HCT116 (cell line): ENCODE measurements around the gene NOL4L. TPM values are rescaled to one million over a fixed set of nuclear protein-coding genes. Genes with fewer than 3 reads are reported as not detected.

Source experiments
- ATAC-seq: fragments of 200-7000 bp; cut with Tn5 transposase; 2 replicates; pipeline ENCODE4 v1.9.1; 2020; ENCODE audit warnings: mild to moderate bottlenecking, moderate library complexity
- BruUV-seq: library from RNA; stranded (reverse); fragments of 400-500 nt; replicated peaks from 2 replicates; lab custom pipeline; 2021; lab: Mats Ljungman, UMichigan
- CTCF ChIA-PET: fragments of 300-600 bp; sonication (Branson Sonifier 250); formaldehyde crosslinking; loops from one replicate; lab custom pipeline; 2021; ENCODE audit warnings: antibody characterized with exemption; lab: Charles Lee
- POLR2A ChIA-PET: fragments of 300-600, 350-600 bp; sonication (Branson Sonifier 250); formaldehyde crosslinking; loops from one replicate; lab custom pipeline; 2021; ENCODE audit warnings: antibody characterized with exemption; lab: Charles Lee
- RAD21 ChIA-PET, 2 experiments: fragments of 300-600 bp; sonication (Branson Sonifier 250); formaldehyde crosslinking; loops; one replicate each; lab custom pipeline; 2023; ENCODE audit warnings: low total read pairs in 2 of 2; ENCODE audit not compliant: uncharacterized antibody in 2 of 2, unreplicated experiment in 2 of 2, low non-redundant PET in 1 of 2; lab: Charles Lee
- DNase-seq: peaks from one replicate; pipeline ENCODE4 v3.0.0-alpha.2; 2010; ENCODE audit warnings: low read depth, low spot score
- H2AFZ ChIP-seq: fragments of 200-600 bp; shearing (Covaris generic), sonication (generic); 2 replicates; pipeline ENCODE4 v1.6.1; 2017; ENCODE audit warnings: low read depth, mixed run types, mixed read lengths, antibody characterized with exemption, low read length; ENCODE audit not compliant: poor library complexity, severe bottlenecking
- H3K27ac ChIP-seq: 2 replicates; pipeline ENCODE4 v1.5.1; 2012; ENCODE audit warnings: low read depth, low read length
- H3K27me3 ChIP-seq: fragments of 200-600 bp; sonication (generic); 2 replicates; pipeline ENCODE4 v1.6.1; 2016; ENCODE audit warnings: mixed run types, low read length, mixed read lengths; ENCODE audit not compliant: insufficient read depth
- H3K36me3 ChIP-seq, 2 experiments: fragments of 200-500 bp in 1 of 2; fragments of 200-600 bp in 1 of 2; sonication (Bioruptor generic) in 1 of 2; sonication (generic) in 1 of 2; 2 replicates each; pipeline versions ENCODE4 v1.5.1 to v1.6.1; 2014 to 2016; ENCODE audit warnings: low read length in 2 of 2, inconsistent platforms in 1 of 2, mixed read lengths in 1 of 2, mixed run types in 1 of 2; ENCODE audit not compliant: insufficient read depth in 2 of 2, control insufficient read depth in 1 of 2
- H3K4me1 ChIP-seq, 2 experiments: fragments of 200-600 bp in 1 of 2; sonication (generic) in 1 of 2; 2 replicates each; pipeline versions ENCODE4 v1.5.1 to v1.6.1; 2012 to 2017; ENCODE audit warnings: low read length in 2 of 2, inconsistent platforms in 1 of 2, mild to moderate bottlenecking in 1 of 2, mixed read lengths in 1 of 2, mixed run types in 1 of 2, moderate library complexity in 1 of 2; ENCODE audit not compliant: insufficient read depth in 2 of 2, control insufficient read depth in 1 of 2
- H3K4me2 ChIP-seq: fragments of 200-600 bp; sonication (generic); 2 replicates; pipeline ENCODE4 v1.6.1; 2017; ENCODE audit warnings: mixed run types, low read length, mixed read lengths
- H3K4me3 ChIP-seq, 2 experiments: fragments of 200-600 bp in 1 of 2; sonication (generic) in 1 of 2; replicated peaks in 1 of 2; 2 replicates each; pipeline ENCODE4 v1.5.1; 2011 to 2016; ENCODE audit warnings: low read length in 2 of 2, control low read depth in 1 of 2, low read depth in 1 of 2, mild to moderate bottlenecking in 1 of 2, mixed read lengths in 1 of 2, mixed run types in 1 of 2
- H3K79me2 ChIP-seq: fragments of 200-600 bp; sonication (generic); 2 replicates; pipeline ENCODE4 v1.6.1; 2017; ENCODE audit warnings: mild to moderate bottlenecking, mixed run types, low read length, moderate library complexity, mixed read lengths; ENCODE audit not compliant: insufficient read depth
- H3K9ac ChIP-seq: fragments of 200-600 bp; sonication (generic); 2 replicates; pipeline ENCODE4 v1.6.1; 2016; ENCODE audit warnings: low read length, mixed read lengths
- H3K9me2 ChIP-seq: fragments of 200-600 bp; sonication (generic), shearing (Covaris generic); 2 replicates; pipeline ENCODE4 v1.6.1; 2017; ENCODE audit warnings: mixed run types, mild to moderate bottlenecking, moderate library complexity; ENCODE audit not compliant: insufficient read depth
- H3K9me3 ChIP-seq, 2 experiments: fragments of 200-500 bp in 1 of 2; fragments of 200-600 bp in 1 of 2; sonication (Bioruptor generic) in 1 of 2; sonication (generic) in 1 of 2; 2 replicates each; pipeline ENCODE4 v1.6.1; 2014 to 2017; ENCODE audit warnings: low read length in 2 of 2, mixed read lengths in 2 of 2, inconsistent platforms in 1 of 2, low read depth in 1 of 2, mild to moderate bottlenecking in 1 of 2, mixed run types in 1 of 2, moderate library complexity in 1 of 2; ENCODE audit not compliant: control insufficient read depth in 1 of 2, insufficient read depth in 1 of 2
- H4K20me1 ChIP-seq: fragments of 200-600 bp; sonication (generic), shearing (Covaris generic); 2 replicates; pipeline ENCODE4 v1.6.1; 2017; ENCODE audit warnings: mixed run types, mild to moderate bottlenecking, moderate library complexity; ENCODE audit not compliant: insufficient read depth
- ATF3 ChIP-seq: IDR thresholded peaks from 2 replicates; pipeline ENCODE4 v1.6.1; 2012
- CEBPB ChIP-seq: IDR thresholded peaks from 2 replicates; pipeline ENCODE4 v1.6.1; 2012; ENCODE audit warnings: low read depth
- ELF1 ChIP-seq: IDR thresholded peaks from 2 replicates; pipeline ENCODE4 v1.6.1; 2012; ENCODE audit warnings: low read depth, borderline replicate concordance
- EZH2 ChIP-seq: fragments of 200-600 bp; sonication (generic); IDR thresholded peaks from 2 replicates; pipeline ENCODE4 v1.6.1; 2017; ENCODE audit warnings: antibody characterized with exemption, mixed run types
- EZH2phosphoT487 ChIP-seq: fragments of 200-600 bp; IDR thresholded peaks from 2 replicates; pipeline ENCODE4 v1.6.1; 2018; ENCODE audit warnings: antibody characterized with exemption, borderline replicate concordance
- FOSL1 ChIP-seq: IDR thresholded peaks from 2 replicates; pipeline ENCODE4 v1.6.1; 2012; ENCODE audit warnings: low read depth
- POLR2A ChIP-seq: IDR thresholded peaks from 2 replicates; pipeline ENCODE4 v1.7.0; 2011; ENCODE audit warnings: borderline replicate concordance; ENCODE audit not compliant: insufficient read depth, insufficient read length; ENCODE audit errors: extremely low read depth
- RAD21 ChIP-seq: IDR thresholded peaks from 2 replicates; pipeline ENCODE4 v1.6.1; 2012; ENCODE audit warnings: low read depth, mild to moderate bottlenecking
- SIN3A ChIP-seq: IDR thresholded peaks from 2 replicates; pipeline ENCODE4 v1.6.1; 2012; ENCODE audit warnings: low read depth
- TCF7L2 ChIP-seq: IDR thresholded peaks from 2 replicates; pipeline ENCODE4 v1.7.0; 2011; ENCODE audit warnings: borderline replicate concordance, inconsistent platforms; ENCODE audit not compliant: insufficient read depth, insufficient read length; ENCODE audit errors: extremely low read depth
- YY1 ChIP-seq: IDR thresholded peaks from 2 replicates; pipeline ENCODE4 v1.6.1; 2011; ENCODE audit warnings: low read length, low read depth, moderate library complexity, mild to moderate bottlenecking; ENCODE audit not compliant: insufficient replicate concordance; ENCODE audit errors: extremely low read depth
- ZNF274 ChIP-seq: fragments of 200-500 bp; sonication (Bioruptor generic); IDR thresholded peaks from 2 replicates; pipeline ENCODE4 v1.6.1; 2014; ENCODE audit warnings: mild to moderate bottlenecking, low read depth, low read length, inconsistent platforms
- intact Hi-C: fragments of 100-400 bp; cut with micrococcal nuclease; formaldehyde crosslinking; loops from 2 replicates; pipeline ENCODE4 v1.10.0; 2022
- total RNA-seq: library from RNA; stranded (reverse); gene quantifications from one replicate; pipeline ENCODE4 v1.2.1, GENCODE V29; 2021; ENCODE audit not compliant: unreplicated experiment

Gene NOL4L
- total RNA-seq, 1 experiment from 2014 or later: 5.9 TPM

GRCh38 chr20:32558526-32558925 is 26.6 kb downstream of the NOL4L start:
- Histone ChIP-seq H2AFZ (no peak overlapping the region), H4K20me1 (no peaks in the 10 kb centered on the region), H3K9ac (no peak overlapping the region), H3K4me3 (no peak overlapping the region), H3K9me3 (no peaks in the 10 kb centered on the region), H3K27me3 (no peaks in the 10 kb centered on the region), H3K36me3 (no peaks in the 10 kb centered on the region), H3K9me2 (no peaks in the 10 kb centered on the region)
- BruUV-seq: no TSS peak
- CTCF ChIA-PET: no interaction called here
- no peak for DNase-seq
- TF ChIP-seq TCF7L2 (no peak), ATF3 (no peak), CEBPB (no peak), ZNF274 (no peak), RAD21 (no peak), EZH2 (no peak), EZH2phosphoT487 (no peak), SIN3A (no peak)
- TF ChIP-seq, all 23 proteins: peak for 0
- POLR2A ChIA-PET: no interaction called here
- no peak overlapping the region for H3K4me2 ChIP-seq
- no peaks in the 10 kb centered on the region for H3K79me2 ChIP-seq
- no peak for ATAC-seq
- RAD21 ChIA-PET: no interaction called here
- peaks cover 42 to 49% of the 10 kb centered on the region in 2 experiments for H3K4me1 ChIP-seq
- intact Hi-C loops: no loop called here
- no peak overlapping the region for H3K27ac ChIP-seq

- Histone ChIP-seq H3K4me1 (peaks cover 39 to 52% of the 10 kb centered on the region in 2 experiments), H3K36me3 (no peaks in the 10 kb centered on the region), H3K4me3 (no peak overlapping the region), H3K9me2 (no peaks in the 10 kb centered on the region), H2AFZ (no peak overlapping the region), H3K27ac (no peak overlapping the region), H3K9ac (no peak overlapping the region), H3K79me2 (no peaks in the 10 kb centered on the region), H3K27me3 (no peaks in the 10 kb centered on the region), H3K4me2 (no peak overlapping the region), H3K9me3 (no peaks in the 10 kb centered on the region), H4K20me1 (no peaks in the 10 kb centered on the region)
- intact Hi-C loops: no loop called here
- CTCF ChIA-PET: no interaction called here
- DNase-seq (no peak), ATAC-seq (no peak)
- RAD21 ChIA-PET: no interaction called here
- POLR2A ChIA-PET: no interaction called here
- TF ChIP-seq EZH2phosphoT487 (no peak), ATF3 (no peak), ELF1 (no peak), FOSL1 (no peak), CEBPB (no peak), POLR2A (no peak), TCF7L2 (no peak), YY1 (no peak), EZH2 (no peak)
- BruUV-seq: no TSS peak
Measured at GRCh38 chr20:32557319-32557718, 27.8 kb downstream of the NOL4L start.
